NCI-H748 treated with DMSO at 0.1 percent for 48 hours (cell line): ENCODE data around the gene GLI1.
A peak's percentile ranks its signal among the peaks of the same experiment; 100 is the strongest.

Experiments used
- DNase-seq: peaks from one replicate; lab custom pipeline; 2025; lab: John Stamatoyannopoulos, UW

Gene GLI1

DNA sequence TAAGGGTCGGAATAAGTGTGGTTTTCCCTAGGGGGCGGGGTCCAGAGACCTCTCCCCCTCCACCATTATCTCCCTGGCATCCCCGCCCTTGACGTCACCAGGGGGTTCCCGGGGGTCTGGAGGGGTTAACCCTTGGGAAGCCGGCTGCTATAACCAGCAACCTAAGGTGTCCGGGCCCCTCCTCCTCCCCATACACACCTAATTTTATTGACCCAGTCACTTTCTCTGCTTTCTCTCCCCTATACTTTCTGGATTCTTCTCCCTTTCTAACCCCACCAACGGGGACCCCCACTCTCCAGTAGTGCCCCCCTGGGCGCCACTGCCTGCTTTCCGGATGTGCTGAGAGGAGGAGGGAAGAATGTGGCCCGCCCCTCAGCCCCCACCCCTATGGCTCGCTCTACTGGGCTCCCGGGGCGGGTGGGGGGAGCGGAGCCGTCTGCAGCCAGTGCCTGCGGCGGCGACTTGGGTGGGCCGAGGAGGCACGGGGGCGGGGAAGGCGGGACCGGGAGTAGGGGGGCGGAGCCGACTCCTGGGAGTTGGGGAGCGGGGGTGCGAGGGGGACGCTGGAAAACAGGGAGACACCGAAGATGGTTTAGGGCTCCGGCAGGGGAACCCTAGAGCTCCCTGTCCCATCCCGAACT, 1.8 kb downstream of the GLI1 start:
- DNase-seq, result no peak

DNA sequence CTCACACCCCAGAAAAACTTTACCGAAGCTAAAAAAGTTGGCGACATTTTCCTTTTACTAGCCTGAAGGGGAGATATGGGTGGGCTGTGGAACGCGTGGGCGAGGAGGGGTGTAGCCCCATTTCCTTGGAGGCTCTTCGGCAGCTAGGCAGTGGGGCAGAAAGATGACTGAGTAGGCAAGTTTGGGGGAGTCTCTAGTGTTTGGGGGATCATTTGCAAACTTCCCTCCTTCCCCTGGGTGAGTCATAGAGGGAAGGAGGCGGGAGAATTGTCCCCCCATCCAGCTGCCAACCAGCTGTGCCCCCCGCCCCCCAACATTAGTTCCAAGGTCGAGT, 2.3 kb downstream of the GLI1 start:
- DNase-seq, result no peak

DNA sequence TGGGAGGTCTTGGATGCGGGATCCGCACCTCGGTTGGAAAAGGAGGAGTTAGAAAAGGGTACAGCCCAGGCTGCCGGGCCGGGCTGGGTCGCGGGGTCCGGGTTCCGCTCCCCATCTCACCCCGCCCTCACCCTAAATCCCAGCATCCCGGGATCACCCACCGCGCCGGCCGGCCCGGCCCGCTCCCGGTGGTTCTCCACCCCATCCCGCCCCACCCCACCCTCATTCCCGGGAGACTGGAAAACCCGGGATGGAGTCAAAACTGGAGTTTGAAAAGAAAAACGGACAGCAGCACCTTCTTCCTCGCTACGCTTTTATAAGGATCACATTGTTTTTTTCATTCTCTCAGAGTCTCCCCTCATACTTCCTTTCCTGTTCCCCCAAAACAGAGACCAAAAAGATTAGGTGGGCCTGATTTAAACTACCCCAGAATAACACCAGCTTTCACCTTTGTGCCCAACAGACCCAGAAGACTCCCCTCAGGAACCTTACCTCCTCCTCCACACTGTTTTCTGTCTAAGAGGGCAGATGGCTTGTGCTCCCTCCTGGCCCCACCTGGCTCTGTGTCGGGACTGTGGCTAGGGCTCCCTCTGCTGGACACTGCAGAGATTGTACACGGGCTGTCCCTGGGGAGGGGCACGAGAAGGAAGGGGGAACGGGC, 2.8 kb downstream of the GLI1 start:
- peak; percentile 91 for DNase-seq

DNA sequence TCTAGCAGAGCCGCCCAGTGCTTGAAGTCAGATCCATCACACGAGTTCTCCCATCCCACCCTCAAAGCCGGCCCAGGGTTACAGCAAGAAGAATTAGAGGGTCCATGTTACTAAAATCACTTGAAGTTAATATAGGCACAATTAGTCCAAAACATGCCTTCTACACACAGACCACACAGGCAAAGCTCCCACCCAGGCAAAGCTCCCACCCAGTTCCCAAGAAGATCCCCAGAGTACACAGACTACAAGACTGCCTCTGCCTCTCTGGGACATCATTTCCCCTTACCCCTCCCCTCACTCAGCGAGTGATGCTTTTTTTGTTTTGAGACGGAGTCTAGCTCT, 3.3 kb downstream of the GLI1 start:
- no peak for DNase-seq

- no peak for DNase-seq
Observed at GRCh38 chr12:57464569-57464968, 5.0 kb downstream of the GLI1 start.

DNA sequence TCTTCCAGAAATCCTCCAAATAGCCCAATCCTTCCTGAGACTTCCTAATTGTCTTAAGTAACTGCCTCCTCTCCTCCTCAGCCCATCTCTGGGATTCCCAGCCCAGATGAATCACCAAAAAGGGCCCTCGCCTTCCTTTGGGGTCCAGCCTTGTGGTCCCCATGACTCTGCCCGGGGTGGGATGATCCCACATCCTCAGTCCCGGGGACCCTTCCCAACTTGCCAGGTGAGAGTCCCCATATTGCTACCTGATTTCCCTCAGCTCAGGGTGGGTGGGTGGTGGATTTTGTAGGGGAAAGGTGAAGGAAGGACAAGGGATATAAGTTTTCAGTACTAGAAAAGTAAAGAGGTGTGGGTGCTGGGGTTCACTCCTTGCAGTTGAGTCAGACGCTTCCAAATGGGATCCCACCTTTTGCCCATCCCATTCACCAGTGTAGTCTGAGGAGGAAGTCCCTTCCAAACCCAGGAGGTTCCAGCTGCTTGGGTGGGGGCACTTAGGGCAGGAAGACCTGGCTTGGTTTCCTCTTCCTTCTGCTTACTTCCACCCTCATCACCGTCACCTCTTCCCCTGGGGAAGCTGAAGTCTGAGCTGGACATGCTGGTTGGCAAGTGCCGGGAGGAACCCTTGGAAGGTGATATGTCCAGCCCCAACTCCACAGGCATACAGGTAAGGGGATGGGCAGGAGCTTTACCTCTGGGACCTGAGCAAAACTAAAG, 5.6 kb downstream of the GLI1 start:
- DNase-seq, result no peak

DNA sequence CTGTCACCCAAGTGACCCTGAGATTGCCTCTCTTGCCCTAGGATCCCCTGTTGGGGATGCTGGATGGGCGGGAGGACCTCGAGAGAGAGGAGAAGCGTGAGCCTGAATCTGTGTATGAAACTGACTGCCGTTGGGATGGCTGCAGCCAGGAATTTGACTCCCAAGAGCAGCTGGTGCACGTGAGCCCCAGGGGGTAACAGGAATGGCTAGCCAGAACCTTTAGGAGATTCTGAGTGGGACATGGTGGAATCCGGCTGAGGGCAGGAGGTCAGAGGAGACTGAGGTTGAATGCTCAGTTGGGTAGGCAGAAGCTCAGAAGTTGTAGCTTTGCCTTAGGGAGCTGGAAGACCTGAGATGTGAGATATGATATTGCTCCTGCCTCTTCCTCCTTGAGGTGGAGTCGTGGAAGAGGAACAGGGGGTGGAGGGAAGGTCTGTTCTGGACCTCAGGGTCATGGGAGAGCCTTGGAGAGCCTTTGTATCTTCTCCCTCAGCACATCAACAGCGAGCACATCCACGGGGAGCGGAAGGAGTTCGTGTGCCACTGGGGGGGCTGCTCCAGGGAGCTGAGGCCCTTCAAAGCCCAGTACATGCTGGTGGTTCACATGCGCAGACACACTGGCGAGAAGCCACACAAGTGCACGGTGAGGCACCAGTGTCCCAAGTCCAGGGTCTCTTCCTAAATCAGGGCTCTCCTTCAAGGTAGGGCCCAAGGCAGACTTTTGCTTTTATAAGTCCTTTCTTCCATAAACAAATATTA, 6.3 kb downstream of the GLI1 start:
- no peak for DNase-seq

DNA sequence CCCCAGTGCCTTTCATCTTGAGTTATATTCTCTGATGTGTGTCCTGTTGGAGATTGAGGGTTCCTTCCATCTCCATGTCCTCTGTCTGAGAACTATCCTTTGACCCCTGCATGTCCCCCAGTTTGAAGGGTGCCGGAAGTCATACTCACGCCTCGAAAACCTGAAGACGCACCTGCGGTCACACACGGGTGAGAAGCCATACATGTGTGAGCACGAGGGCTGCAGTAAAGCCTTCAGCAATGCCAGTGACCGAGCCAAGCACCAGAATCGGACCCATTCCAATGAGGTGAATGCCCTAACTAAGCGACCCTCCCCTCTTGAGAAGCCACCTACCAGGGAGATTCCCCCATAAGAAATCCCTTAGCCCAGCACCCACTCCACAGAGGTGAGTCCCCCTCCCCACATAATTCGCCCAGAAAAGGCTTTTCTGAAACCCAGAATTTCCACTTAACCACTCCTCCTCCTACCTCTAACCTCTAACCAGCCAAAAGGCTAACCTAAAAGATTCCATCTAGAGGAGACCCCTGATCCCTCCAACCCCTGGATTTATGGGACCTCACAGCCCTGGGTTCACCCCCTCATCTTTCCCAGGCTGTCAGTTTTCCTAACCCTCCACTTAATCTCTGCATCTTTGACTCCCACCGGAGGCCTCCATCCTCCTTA, 7.8 kb downstream of the GLI1 start:
- no peak for DNase-seq

DNA sequence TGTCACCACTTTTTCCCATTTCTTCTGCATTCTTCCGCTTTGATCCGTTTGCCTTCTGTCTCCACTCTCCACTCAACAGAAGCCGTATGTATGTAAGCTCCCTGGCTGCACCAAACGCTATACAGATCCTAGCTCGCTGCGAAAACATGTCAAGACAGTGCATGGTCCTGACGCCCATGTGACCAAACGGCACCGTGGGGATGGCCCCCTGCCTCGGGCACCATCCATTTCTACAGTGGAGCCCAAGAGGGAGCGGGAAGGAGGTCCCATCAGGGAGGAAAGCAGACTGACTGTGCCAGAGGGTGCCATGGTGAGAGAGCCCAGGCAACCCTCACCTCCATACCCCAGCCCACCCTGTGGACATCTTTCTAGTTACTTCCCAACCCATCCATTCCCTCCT, 8.3 kb downstream of the GLI1 start:
- no peak for DNase-seq

- no peak for DNase-seq
Observed at GRCh38 chr12:57469296-57470164, 9.9 kb downstream of the GLI1 start.

- no peak for DNase-seq
Observed at GRCh38 chr12:57470286-57470969, 10.8 kb downstream of the GLI1 start.

DNA sequence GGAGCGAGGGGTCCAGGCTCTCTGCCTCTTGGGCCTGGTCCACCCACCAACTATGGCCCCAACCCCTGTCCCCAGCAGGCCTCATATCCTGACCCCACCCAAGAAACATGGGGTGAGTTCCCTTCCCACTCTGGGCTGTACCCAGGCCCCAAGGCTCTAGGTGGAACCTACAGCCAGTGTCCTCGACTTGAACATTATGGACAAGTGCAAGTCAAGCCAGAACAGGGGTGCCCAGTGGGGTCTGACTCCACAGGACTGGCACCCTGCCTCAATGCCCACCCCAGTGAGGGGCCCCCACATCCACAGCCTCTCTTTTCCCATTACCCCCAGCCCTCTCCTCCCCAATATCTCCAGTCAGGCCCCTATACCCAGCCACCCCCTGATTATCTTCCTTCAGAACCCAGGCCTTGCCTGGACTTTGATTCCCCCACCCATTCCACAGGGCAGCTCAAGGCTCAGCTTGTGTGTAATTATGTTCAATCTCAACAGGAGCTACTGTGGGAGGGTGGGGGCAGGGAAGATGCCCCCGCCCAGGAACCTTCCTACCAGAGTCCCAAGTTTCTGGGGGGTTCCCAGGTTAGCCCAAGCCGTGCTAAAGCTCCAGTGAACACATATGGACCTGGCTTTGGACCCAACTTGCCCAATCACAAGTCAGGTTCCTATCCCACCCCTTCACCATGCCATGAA, 11.5 kb downstream of the GLI1 start:
- DNase-seq, result no peak

- DNase-seq, result no peak
Observed at GRCh38 chr12:57471661-57472060, 12.1 kb downstream of the GLI1 start.

DNA sequence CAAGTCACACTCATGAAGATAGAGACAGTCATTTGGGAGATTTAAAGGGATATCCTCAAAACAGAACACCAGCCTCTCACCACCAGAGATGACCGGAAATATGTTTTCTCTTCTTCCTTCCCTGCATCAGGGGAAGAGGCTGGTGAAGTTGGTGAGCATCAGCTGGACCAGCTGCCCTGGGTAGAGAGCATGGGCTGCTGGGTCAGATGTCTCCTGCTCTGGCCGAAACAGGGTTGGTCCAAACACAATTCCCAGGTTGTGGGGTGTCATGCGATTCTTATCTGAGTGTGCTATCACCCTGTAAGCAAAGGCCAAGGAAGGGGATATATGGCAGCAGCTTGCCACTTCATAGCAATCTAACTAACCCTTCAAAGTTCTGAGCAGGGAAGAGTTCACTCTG, 12.8 kb downstream of the GLI1 start:
- no peak for DNase-seq

- no peak for DNase-seq
Observed at GRCh38 chr12:57473392-57473791, 13.8 kb downstream of the GLI1 start.

DNA sequence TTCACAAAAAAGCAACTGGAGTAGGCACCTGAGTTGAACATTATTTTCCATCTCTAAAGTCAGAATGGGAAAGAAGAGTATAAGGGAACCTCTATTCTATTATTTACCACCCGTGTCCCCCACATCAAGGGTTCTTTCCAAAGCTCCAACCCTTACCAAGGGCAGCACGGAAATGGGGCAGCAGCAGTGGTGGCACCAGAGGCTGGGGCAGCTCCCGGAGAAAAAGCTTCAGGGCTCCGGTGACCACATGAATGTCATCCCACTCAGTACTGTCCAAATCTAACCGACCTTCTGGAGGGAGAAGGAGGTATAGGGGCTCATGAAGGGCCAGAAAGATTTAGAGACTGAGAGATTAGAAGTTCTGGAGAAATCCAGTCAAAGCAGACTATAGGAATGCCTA, 14.3 kb downstream of the GLI1 start:
- DNase-seq, result no peak

GRCh38 chr12:57474430-57474829, 14.8 kb downstream of the GLI1 start:
- DNase-seq, result no peak

DNA sequence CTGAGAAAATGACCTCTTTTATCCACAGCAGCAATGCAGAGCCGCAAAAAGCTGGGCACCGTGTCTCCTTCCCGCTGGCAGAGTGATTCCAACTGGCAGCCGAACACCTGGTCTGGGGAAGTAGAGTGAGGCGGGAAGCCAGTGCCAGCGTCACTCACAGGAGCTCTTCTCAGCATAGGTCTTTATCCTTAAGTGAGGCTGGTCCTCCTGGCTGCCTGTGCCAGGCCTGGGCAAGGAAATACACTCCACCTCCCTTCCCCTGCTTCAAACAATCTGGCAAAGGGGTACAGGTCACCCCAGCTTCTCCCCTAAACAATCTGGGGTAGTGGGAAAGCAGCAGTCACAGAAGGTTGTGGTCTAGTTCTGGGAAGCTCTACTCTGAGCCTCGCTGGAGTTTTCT, 15.3 kb downstream of the GLI1 start:
- DNase-seq, result no peak

DNA sequence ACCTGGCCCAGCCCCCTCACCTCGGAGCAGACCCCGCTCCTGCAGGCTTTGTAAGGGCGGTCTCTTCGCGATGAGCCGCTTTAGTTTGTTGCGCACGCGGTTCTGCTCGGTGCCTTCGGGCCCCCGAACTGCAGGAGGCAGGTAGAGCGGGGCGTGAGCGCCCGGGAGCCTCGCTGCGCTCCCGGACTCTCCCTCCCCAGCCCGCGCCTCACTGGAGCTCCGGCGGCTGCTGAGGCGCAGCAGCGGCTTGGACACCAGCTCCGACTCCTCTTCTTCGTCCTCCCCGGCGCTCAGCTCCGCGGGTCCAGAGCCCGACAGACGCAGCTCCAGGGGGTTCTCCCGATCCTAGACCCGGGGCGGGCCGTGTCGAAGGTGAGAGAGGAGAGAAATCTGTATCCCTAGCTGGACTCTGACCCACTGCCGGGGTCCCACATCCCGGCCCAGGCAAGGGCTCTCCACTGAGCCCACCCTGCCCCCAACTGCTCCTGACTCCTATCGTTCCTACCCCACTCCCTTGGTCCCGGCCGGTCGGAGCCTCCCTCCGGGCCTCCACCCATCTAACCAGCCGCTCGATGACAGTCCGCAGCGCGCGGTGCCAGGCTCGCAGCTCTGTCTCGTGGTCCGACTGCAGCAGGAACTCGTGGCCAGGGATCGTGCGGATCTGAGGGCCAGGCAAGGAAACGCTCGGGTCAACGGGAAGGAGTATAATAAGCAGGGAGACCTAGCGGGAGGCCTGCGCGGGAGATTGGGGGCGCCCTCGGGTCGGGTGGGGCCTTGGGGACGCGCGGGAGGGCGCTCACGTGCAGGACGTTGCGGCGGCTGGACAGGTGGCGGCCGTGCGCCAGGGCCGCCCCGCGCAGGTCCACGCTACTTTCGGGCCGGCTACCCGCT, 15.9 kb downstream of the GLI1 start:
- DNase-seq, result no peak
